HUES6 (cell line): ENCODE results near the gene TNFSF4.

Experiments used
- H3K27ac ChIP-seq: 2 replicates; pipeline ENCODE4 v1.7.0; 2013; ENCODE audit warnings: low read depth, mild to moderate bottlenecking, low read length, inconsistent platforms
- H3K27me3 ChIP-seq: 2 replicates; pipeline ENCODE4 v1.6.1; 2013; ENCODE audit warnings: low read length; ENCODE audit not compliant: control insufficient read depth, insufficient read depth
- H3K36me3 ChIP-seq: 2 replicates; pipeline ENCODE4 v1.6.1; 2013; ENCODE audit warnings: low read length; ENCODE audit not compliant: control insufficient read depth, insufficient read depth
- H3K4me1 ChIP-seq: 2 replicates; pipeline ENCODE4 v1.6.1; 2013; ENCODE audit warnings: low read length; ENCODE audit not compliant: control insufficient read depth, insufficient read depth
- H3K4me3 ChIP-seq: 2 replicates; pipeline ENCODE4 v1.5.1; 2013; ENCODE audit warnings: low read depth, low read length
- H3K9ac ChIP-seq: one replicate; pipeline ENCODE4 v1.6.1; 2013; ENCODE audit warnings: mild to moderate bottlenecking, low read length
- H3K9me3 ChIP-seq: 2 replicates; pipeline ENCODE4 v1.6.1; 2013; ENCODE audit warnings: low read depth, low read length; ENCODE audit not compliant: control insufficient read depth, insufficient read depth

TNFSF4 gene

GRCh38 chr1:173210283-173210682 is 3.2 kb upstream of the TNFSF4 start:
- no peak overlapping the region for H3K4me3 ChIP-seq
- 0 out of 2 replicates have a peak, but pooled peaks cover 2% of the 10 kb centered on the region for H3K4me1 ChIP-seq
- H3K36me3 ChIP-seq = no peaks in the 10 kb centered on the region
- no peak overlapping the region for H3K9ac ChIP-seq
- H3K9me3 ChIP-seq = no peaks in the 10 kb centered on the region
- no peak overlapping the region for H3K27ac ChIP-seq
- peaks cover 38% of the 10 kb centered on the region for H3K27me3 ChIP-seq

DNA sequence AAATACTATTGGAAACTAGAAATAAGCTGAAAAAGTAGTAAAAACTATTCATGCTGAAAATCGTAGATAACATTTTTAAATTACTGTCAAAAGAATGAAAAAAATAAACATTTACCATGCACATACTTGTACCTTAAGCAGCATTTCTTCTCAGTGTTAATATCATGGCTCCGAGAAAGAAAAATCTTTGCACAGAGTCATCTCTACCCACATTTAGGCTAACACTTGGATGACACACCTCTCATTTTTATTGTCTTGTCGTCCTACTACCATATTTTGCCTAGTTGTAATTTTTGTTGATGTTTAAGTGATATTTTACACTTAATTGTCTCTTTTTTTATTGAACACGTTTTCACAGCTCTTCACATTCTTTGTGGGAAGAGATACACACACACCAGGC is 1.7 kb upstream of the TNFSF4 start:
- Histone ChIP-seq H3K4me3 (no peak overlapping the region), H3K36me3 (no peaks in the 10 kb centered on the region), H3K4me1 (0 out of 2 replicates have a peak, but pooled peaks cover 2% of the 10 kb centered on the region), H3K9ac (no peak overlapping the region), H3K27ac (no peak overlapping the region), H3K27me3 (peaks cover 38% of the 10 kb centered on the region), H3K9me3 (no peaks in the 10 kb centered on the region)

DNA sequence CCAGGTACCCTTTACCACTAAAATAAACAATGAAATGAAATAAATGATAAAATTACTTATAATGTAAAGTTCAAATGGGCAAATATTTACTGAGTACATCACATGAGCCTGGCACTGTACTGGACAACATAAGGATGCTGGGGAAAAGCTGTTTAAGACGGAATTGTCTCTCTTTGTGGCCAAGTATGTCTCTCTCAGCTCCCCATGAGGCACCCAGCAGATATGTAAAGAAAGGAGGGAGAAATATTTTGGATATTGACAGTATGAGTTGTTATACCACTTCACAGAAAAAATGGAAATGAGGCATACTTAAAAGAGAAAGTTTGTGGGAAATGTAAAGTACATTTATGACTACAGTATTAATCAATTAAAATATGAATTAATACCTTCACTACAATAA is 1.0 kb upstream of the TNFSF4 start:
- H3K27me3 ChIP-seq = peaks cover 38% of the 10 kb centered on the region
- no peak overlapping the region for H3K9ac ChIP-seq

DNA sequence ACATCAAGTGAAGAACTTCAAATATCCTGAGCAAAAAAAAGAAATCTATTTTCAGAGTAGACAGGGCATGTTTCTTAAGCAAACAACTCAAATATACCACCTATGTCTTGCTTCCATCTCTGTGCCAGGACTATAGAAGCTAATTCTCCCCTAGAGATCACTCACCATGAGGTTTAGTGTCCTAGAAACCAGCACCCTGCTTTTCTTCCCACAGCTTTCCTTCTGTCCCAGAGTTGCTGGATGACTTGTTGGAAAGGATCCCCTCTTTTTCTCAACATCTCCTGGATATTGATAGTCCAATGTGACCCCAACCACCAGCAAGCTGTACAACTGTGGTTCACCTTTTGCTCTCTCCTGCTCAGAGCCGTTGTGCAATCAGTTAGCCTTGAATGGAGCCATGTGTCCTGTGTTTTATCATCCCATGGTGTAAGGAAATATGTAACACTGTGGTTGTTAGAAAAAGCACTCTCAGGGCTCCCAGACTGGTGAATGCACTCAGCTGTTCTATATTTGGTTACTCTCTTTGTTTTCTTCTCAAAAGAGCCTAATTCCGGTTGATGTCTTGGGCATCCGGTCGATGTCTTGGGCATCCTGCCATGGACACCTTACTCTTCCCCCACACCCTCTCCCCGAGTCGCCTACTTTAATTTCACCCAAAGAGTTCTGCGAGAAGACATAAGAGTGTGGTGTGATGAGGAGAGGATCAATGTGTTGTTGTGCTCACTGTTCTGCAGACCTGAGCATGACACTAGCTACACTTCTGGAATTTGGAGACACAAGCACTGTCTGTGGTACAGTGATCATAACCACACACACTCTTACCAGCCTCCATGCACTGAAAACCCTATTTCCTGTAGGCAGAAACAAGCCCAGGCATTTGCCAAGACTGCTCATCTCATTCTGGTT is 1.7 kb downstream of the TNFSF4 start:
- no peaks in the 10 kb centered on the region for H3K36me3 ChIP-seq
- no peak overlapping the region for H3K27ac ChIP-seq
- H3K4me1 ChIP-seq = peaks cover 7% of the 10 kb centered on the region; the same call in 1 of the 2 replicates
- no peak overlapping the region for H3K9ac ChIP-seq
- H3K4me3 ChIP-seq = no peak overlapping the region
- H3K27me3 ChIP-seq = peaks cover 14% of the 10 kb centered on the region
- no peaks in the 10 kb centered on the region for H3K9me3 ChIP-seq

More for the DNA sequence above, 1.0 kb upstream of the TNFSF4 start:
- Histone ChIP-seq H3K9me3 (no peaks in the 10 kb centered on the region), H3K4me1 (0 out of 2 replicates have a peak, but pooled peaks cover 3% of the 10 kb centered on the region), H3K36me3 (no peaks in the 10 kb centered on the region), H3K4me3 (no peak overlapping the region), H3K27ac (no peak overlapping the region)

DNA sequence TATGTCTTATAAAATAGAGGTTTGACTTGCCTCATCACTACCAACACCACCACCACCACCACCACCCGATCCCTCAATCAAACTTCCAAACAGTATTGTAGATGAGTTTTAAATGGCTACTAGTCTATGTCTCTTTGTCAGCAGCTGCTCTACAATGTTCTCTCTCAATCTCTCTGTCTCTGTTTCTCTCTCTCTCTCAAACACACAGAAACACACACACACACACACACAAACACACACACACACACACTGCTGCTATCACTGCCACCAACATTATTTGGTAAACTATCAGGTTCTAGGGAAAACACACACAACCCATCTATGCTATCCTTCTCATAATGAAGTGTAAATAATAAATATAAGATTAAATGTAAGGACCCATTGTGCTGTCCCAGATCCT is 2.4 kb downstream of the TNFSF4 start:
- H3K36me3 ChIP-seq = no peaks in the 10 kb centered on the region
- no peaks in the 10 kb centered on the region for H3K9me3 ChIP-seq
- no peak overlapping the region for H3K9ac ChIP-seq
- no peak overlapping the region for H3K4me3 ChIP-seq
- no peak overlapping the region for H3K27ac ChIP-seq
- peaks cover 7% of the 10 kb centered on the region; the same call in 1 of the 2 replicates for H3K27me3 ChIP-seq
- peaks cover 7% of the 10 kb centered on the region; the same call in 1 of the 2 replicates for H3K4me1 ChIP-seq

DNA sequence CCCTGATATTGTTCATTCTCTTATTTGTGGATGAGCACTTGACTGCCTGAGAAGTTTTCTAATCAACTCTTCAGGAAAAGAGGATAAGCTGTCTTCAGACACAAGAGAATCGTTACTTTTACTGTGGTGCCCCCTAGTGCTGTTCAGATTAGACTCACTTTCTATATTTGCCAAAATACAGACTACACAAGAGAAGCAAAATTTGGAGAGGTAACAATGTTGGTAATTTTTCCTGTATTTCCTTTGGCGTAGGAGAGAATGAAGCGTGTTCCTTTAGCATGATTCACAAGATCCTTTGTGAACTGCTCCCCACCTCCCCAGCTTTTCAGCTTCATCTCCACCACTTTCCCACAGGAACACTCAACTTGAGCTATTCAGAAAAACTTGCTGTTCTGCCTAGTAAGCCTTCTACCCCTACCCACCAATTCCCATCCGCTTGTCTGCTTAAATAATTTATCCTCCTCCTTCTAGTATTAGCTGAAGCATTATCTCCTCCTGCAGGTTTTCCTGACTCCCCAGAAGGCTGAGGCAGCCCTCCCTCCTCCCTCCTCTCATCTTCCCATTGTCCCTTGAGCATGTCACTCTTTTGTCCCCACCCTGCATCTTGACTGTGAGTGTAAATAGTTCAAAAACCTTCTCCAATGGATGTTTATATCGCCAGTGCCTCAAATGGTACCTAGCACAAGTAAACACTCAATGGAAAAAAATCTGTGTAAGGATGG is 4.5 kb downstream of the TNFSF4 start:
- Histone ChIP-seq H3K4me3 (no peak overlapping the region), H3K9me3 (no peaks in the 10 kb centered on the region), H3K4me1 (peaks cover 7% of the 10 kb centered on the region; the same call in 1 of the 2 replicates), H3K9ac (no peak overlapping the region), H3K36me3 (no peaks in the 10 kb centered on the region), H3K27ac (no peak overlapping the region), H3K27me3 (no peaks in the 10 kb centered on the region)

GRCh38 chr1:173201969-173202368 is 5.2 kb downstream of the TNFSF4 start:
- no peak overlapping the region for H3K9ac ChIP-seq
- H3K9me3 ChIP-seq = no peaks in the 10 kb centered on the region
- H3K36me3 ChIP-seq = no peaks in the 10 kb centered on the region
- no peak overlapping the region for H3K4me3 ChIP-seq
- H3K27me3 ChIP-seq = no peaks in the 10 kb centered on the region
- H3K27ac ChIP-seq = no peak overlapping the region
- H3K4me1 ChIP-seq = peaks cover 7% of the 10 kb centered on the region; the same call in 1 of the 2 replicates

DNA sequence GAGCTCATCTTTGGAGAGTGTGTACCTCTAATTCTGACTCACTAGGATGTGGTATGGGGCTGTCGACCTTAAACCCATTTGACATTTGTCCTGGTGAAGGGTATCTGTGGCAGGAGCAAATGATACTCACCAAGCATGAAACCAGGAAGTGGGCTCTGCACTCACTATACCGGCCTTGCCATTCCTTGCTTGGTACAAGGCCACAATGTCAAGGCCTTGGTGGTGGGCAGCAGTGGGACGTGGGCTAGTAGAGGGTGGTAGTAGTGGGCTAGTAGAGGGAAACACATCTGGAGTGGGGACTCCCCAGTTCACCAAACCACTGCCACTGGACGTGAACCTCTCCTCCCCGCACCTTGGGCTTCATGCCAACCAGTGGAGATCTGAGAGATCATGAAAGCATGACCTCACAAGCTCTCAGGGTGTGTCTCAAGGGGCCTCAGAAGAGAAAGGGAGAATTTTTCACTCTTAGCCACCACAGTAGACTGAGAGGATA is 11.5 kb downstream of the TNFSF4 start:
- H3K4me3 ChIP-seq = no peak overlapping the region

DNA sequence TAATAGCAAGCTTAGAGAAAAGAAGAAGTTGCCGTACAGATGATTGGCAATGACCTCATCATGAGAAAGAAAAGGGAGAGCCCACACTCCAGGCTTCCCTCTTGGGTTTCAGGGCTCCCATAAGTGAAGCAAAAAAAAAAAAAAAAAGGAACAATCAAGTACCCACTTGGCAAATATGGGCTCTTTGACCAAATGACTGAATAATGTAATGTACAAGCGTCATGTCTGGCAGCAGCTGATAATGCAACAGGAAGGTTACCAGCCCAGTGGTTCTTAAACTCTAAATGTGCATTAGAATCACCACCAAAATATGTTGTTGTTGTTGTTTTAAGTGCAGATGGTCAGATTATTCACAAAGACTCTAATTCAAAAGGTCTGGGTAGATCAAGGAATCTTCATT is 13.5 kb downstream of the TNFSF4 start:
- Histone ChIP-seq H3K27ac (no peak overlapping the region), H3K4me1 (no peaks in the 10 kb centered on the region)

More for the DNA sequence above, 11.5 kb downstream of the TNFSF4 start:
- H3K27ac ChIP-seq = no peak overlapping the region
- no peak overlapping the region for H3K9ac ChIP-seq
- no peaks in the 10 kb centered on the region for H3K36me3 ChIP-seq
- H3K9me3 ChIP-seq = no peaks in the 10 kb centered on the region
- no peaks in the 10 kb centered on the region for H3K27me3 ChIP-seq
- H3K4me1 ChIP-seq = no peaks in the 10 kb centered on the region

DNA sequence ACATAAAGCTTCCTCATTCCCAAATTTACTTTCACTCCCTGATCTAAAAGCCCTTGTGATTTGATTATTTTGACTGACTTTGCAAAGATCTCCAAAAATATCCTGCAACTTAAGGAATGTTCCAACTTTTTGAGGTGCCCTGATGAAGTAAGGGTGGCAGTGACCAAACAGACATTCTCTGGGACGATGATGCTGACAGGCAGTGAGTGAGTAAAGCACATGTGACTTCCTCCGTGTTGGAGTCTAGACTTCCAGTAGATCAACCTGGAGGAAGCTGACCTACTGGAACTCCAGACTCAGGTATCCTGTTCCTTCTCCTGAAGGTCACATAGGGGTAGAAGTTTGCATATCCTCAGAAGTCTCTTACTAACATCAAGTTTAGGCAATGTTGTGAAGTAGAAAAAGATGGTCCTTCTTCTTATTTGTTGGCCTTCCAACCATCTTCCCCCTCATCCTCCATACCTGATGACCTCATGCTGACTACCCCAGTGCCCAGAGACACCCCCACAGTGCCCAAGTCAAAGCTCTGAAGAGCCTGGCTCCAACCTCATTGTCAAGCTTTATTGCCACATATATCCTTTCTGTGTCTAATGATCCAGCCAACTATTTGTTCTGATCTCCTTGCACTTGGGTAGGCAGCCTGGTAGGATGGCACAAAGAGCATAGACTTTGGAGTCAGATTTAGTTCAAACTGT is 16.0 kb downstream of the TNFSF4 start:
- Histone ChIP-seq H3K27me3 (no peaks in the 10 kb centered on the region), H3K4me1 (no peaks in the 10 kb centered on the region), H3K4me3 (no peak overlapping the region), H3K9ac (no peak overlapping the region), H3K9me3 (no peaks in the 10 kb centered on the region), H3K27ac (no peak overlapping the region), H3K36me3 (no peaks in the 10 kb centered on the region)

More for the DNA sequence above, 13.5 kb downstream of the TNFSF4 start:
- Histone ChIP-seq H3K9me3 (no peaks in the 10 kb centered on the region), H3K36me3 (no peaks in the 10 kb centered on the region), H3K9ac (no peak overlapping the region), H3K27me3 (no peaks in the 10 kb centered on the region), H3K4me3 (no peak overlapping the region)
